Prostate gland (tissue), 2 donors: ENCODE measurements around the gene GLTPD2.

Experiments used
- POLR2A ChIP-seq: fragments of 450-650 bp; IDR thresholded peaks from one replicate; pipeline ENCODE4 v1.6.1; 2016; ENCODE audit warnings: antibody characterized with exemption, mild to moderate bottlenecking
- POLR2AphosphoS5 ChIP-seq: sonication (generic); formaldehyde crosslinking; IDR thresholded peaks from one replicate; pipeline ENCODE4 v1.6.1; 2017; ENCODE audit warnings: antibody characterized with exemption
- TF ChIP-seq, protein P1 (sequence below), 4 experiments: fragments of 200-600 bp in 2 of 4; fragments of 450-650 bp in 2 of 4; sonication (generic) in 2 of 4; IDR thresholded peaks; 1 replicate in 3 of 4; 2 replicates in 1 of 4; pipeline ENCODE4 v1.5.1; 2016 to 2019; ENCODE audit warnings: antibody characterized with exemption in 4 of 4, mild to moderate bottlenecking in 2 of 4, moderate library complexity in 2 of 4

DNA sequence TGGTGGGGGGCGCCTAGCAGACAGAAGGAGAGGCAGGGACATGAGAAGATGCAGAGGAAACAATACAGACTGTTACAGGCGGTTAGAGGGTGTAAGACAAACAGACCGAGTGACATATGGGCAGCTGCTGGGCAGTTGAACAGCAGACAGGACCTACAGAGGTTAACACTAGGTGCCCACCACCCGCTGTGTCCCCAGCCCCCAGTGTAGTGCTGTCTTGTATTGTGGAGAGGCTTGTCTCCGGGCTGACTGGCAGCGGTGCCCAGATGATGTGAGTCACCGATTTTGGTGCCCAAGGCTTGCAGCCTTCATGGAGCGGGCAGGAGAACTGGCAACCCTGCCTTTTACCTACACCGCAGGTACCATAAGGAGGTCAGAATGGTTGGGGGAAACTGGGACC is 46.6 kb upstream of the GLTPD2 start:
- TF ChIP-seq, protein P1, sequence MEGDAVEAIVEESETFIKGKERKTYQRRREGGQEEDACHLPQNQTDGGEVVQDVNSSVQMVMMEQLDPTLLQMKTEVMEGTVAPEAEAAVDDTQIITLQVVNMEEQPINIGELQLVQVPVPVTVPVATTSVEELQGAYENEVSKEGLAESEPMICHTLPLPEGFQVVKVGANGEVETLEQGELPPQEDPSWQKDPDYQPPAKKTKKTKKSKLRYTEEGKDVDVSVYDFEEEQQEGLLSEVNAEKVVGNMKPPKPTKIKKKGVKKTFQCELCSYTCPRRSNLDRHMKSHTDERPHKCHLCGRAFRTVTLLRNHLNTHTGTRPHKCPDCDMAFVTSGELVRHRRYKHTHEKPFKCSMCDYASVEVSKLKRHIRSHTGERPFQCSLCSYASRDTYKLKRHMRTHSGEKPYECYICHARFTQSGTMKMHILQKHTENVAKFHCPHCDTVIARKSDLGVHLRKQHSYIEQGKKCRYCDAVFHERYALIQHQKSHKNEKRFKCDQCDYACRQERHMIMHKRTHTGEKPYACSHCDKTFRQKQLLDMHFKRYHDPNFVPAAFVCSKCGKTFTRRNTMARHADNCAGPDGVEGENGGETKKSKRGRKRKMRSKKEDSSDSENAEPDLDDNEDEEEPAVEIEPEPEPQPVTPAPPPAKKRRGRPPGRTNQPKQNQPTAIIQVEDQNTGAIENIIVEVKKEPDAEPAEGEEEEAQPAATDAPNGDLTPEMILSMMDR (IDR thresholded peaks at IDR 0.05): no peak
- TF ChIP-seq POLR2A: no peak
- TF ChIP-seq POLR2AphosphoS5: no peak
